Skeletal muscle satellite cell (primary cell): ENCODE results near the gene TAL1.
"Not testable (repeated sequence)": the region's sequence is repeated elsewhere in the genome, so short reads cannot be mapped to it uniquely, and the experiment has no call there.

Source experiments
- H3K27me3 ChIP-seq: 2 replicates; pipeline ENCODE4 v1.7.0; 2013; ENCODE audit warnings: low read length; ENCODE audit not compliant: control insufficient read depth, insufficient read depth
- H3K36me3 ChIP-seq: 2 replicates; pipeline ENCODE4 v1.7.0; 2013; ENCODE audit warnings: mild to moderate bottlenecking, control low read depth, low read length; ENCODE audit not compliant: insufficient read depth
- H3K4me1 ChIP-seq: 2 replicates; pipeline ENCODE4 v1.7.0; 2013; ENCODE audit warnings: low read length; ENCODE audit not compliant: control insufficient read depth, insufficient read depth
- H3K4me2 ChIP-seq: 2 replicates; pipeline ENCODE4 v1.7.0; 2013; ENCODE audit warnings: mild to moderate bottlenecking, low read length
- H3K4me3 ChIP-seq: 2 replicates; pipeline ENCODE4 v1.7.0; 2013; ENCODE audit warnings: low read length
- H3K9ac ChIP-seq: 2 replicates; pipeline ENCODE4 v1.7.0; 2013; ENCODE audit warnings: mild to moderate bottlenecking, low read depth, low read length, moderate library complexity
- H3K9me3 ChIP-seq: replicated peaks from 2 replicates; pipeline ENCODE4 v1.7.0; 2013; ENCODE audit warnings: mild to moderate bottlenecking, control low read depth, low read length

TAL1 gene

DNA sequence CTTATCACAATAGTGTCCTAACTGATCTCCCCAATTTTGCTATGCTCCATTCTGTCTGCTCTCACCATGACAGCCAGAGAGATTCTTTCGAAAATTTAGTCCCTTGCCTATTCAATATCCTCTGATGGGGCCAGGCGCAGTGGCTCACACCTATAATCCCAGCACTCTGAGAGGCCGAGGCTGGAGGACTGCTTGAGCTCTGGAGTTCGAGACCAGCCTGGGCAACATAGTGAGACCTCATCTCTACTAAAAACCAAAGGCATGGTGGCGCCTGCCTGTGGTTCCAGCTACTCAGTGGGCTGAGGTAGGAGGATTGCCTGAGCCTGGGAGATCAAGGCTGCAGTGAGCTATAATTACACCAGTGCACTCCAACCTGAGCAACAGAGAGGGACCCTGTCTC, 26.1 kb downstream of the TAL1 start:
- H3K27me3 ChIP-seq, result peaks cover 34% of the 10 kb centered on the region

GRCh38 chr1:47203504-47203903, 28.5 kb downstream of the TAL1 start:
- H3K4me2 ChIP-seq, H3K36me3 ChIP-seq, H3K9me3 ChIP-seq, H3K4me3 ChIP-seq, H3K4me1 ChIP-seq, H3K9ac ChIP-seq: not testable (repeated sequence)
- H3K27me3 ChIP-seq, result peaks cover 31% of the 10 kb centered on the region

More for the DNA sequence above, 26.1 kb downstream of the TAL1 start:
- H3K4me3 ChIP-seq, result no peak overlapping the region
- H3K9ac ChIP-seq, result no peak overlapping the region
- no peaks in the 10 kb centered on the region for H3K4me1 ChIP-seq
- no peak overlapping the region for H3K4me2 ChIP-seq
- H3K9me3 ChIP-seq, result no peaks in the 10 kb centered on the region
- H3K36me3 ChIP-seq, result no peaks in the 10 kb centered on the region

DNA sequence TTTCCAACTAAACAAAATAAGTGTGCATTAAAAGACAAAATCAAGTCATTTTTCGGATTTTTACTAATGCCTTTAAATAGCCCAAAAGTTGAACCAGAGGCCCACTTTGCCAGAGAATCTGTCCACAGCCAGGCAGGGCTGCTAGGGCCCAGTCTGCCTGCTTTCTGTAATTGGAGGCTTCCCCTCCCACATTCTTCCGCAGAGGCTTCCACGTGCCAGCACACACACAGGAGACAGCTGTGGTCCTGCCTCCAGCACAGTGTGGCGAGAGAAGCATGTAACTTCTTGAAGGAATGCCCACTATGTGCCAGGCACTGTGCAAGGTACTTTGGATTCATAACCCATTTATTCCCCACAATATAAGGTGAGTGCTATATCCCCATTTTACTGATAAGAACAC, 30.8 kb downstream of the TAL1 start:
- no peak overlapping the region for H3K9ac ChIP-seq
- H3K27me3 ChIP-seq, result peaks cover 32% of the 10 kb centered on the region
- H3K4me2 ChIP-seq, result no peak overlapping the region
- no peaks in the 10 kb centered on the region for H3K36me3 ChIP-seq
- H3K9me3 ChIP-seq, result no peaks in the 10 kb centered on the region
- H3K4me1 ChIP-seq, result no peaks in the 10 kb centered on the region
- no peak overlapping the region for H3K4me3 ChIP-seq

GRCh38 chr1:47198214-47198613, 33.8 kb downstream of the TAL1 start:
- Histone ChIP-seq H3K9ac (no peak overlapping the region), H3K4me3 (no peak overlapping the region), H3K4me2 (no peak overlapping the region), H3K9me3 (no peaks in the 10 kb centered on the region), H3K27me3 (peaks cover 34% of the 10 kb centered on the region), H3K36me3 (no peaks in the 10 kb centered on the region), H3K4me1 (no peaks in the 10 kb centered on the region)

DNA sequence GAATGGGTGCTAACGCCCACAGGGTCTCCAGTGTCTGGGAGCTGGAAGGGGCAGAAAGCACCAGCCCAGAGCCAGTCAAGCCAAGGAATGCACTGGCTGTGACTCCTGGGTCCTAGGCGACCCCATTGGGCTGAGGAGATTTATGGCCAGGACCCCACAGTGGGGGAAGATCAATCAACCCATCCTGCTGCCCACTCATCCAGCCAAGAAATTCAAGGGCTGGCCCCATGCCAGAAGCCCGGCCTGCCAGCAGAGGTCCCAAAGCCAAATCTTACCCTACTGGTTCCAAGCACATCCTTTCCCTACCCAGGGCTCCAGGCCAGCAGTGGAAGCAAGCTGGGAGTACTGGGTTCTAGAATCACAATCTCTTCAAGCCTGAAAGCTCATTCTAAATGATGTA, 35.4 kb downstream of the TAL1 start:
- Histone ChIP-seq H3K4me3 (no peak overlapping the region), H3K4me1 (no peaks in the 10 kb centered on the region), H3K9me3 (no peaks in the 10 kb centered on the region), H3K36me3 (no peaks in the 10 kb centered on the region), H3K27me3 (peaks cover 34% of the 10 kb centered on the region), H3K4me2 (no peak overlapping the region), H3K9ac (no peak overlapping the region)

DNA sequence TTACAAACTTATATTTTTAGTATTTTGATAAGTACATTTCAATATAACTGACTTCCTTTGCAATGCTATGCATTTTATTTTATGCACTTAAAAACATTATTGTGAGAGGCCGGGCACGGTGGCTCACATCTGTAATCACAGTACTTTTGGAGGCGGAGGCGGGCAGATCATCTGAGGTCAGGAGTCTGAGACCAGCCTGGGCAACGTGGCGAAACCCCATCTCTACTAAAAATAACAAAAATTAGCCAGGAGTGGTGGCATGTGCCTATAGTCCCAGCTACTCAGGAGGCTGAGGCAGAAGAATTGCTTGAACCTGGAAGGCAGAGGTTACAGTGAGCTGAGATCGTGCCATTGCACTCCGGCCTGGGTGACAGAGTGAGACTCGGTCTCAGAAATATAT, 36.0 kb downstream of the TAL1 start:
- H3K4me1 ChIP-seq, H3K9me3 ChIP-seq, H3K9ac ChIP-seq, H3K4me2 ChIP-seq, H3K36me3 ChIP-seq, H3K4me3 ChIP-seq: not testable (repeated sequence)
- H3K27me3 ChIP-seq, result peaks cover 29% of the 10 kb centered on the region

DNA sequence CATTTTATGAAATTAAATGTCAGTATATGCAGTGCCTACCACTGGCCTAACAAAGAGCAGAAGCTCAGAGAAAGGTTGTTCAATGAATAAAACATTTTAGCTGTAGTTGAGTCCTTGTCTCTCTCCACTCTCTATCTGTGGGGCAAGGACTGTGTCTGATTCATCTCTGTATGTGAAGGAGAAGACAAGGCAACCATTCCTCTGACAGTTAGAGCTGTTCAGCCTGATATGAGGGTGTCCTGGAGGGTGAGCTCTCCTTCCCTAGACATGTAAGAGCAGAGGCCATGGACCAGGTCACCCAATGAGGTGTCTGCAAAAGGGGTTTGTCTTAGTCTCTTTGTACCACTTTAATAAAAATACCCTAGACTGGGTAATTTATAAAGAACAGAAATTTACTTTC, 37.7 kb downstream of the TAL1 start:
- H3K4me2 ChIP-seq, result no peak overlapping the region
- no peak overlapping the region for H3K4me3 ChIP-seq
- H3K4me1 ChIP-seq, result peaks cover 10% of the 10 kb centered on the region
- no peaks in the 10 kb centered on the region for H3K9me3 ChIP-seq
- H3K9ac ChIP-seq, result no peak overlapping the region
- no peaks in the 10 kb centered on the region for H3K36me3 ChIP-seq
- H3K27me3 ChIP-seq, result peaks cover 28% of the 10 kb centered on the region

GRCh38 chr1:47193496-47193895, 38.5 kb downstream of the TAL1 start:
- H3K4me2 ChIP-seq, H3K9me3 ChIP-seq, H3K36me3 ChIP-seq, H3K4me3 ChIP-seq, H3K9ac ChIP-seq, H3K4me1 ChIP-seq: not testable (repeated sequence)
- H3K27me3 ChIP-seq, result peaks cover 20% of the 10 kb centered on the region

GRCh38 chr1:47192458-47193384, 39.3 kb downstream of the TAL1 start:
- H3K4me3 ChIP-seq, result no peak overlapping the region
- H3K27me3 ChIP-seq, result peaks cover 17% of the 10 kb centered on the region
- H3K4me1 ChIP-seq, result peaks cover 10% of the 10 kb centered on the region
- no peaks in the 10 kb centered on the region for H3K36me3 ChIP-seq
- no peaks in the 10 kb centered on the region for H3K9me3 ChIP-seq
- no peak overlapping the region for H3K4me2 ChIP-seq
- H3K9ac ChIP-seq, result no peak overlapping the region

- Histone ChIP-seq H3K36me3 (no peaks in the 10 kb centered on the region), H3K4me2 (no peak overlapping the region), H3K9me3 (no peaks in the 10 kb centered on the region), H3K27me3 (peaks cover 17% of the 10 kb centered on the region), H3K4me1 (peaks cover 10% of the 10 kb centered on the region), H3K9ac (no peak overlapping the region), H3K4me3 (no peak overlapping the region)
These were observed 40.0 kb downstream of the TAL1 start for GRCh38 chr1:47191940-47192457.

DNA sequence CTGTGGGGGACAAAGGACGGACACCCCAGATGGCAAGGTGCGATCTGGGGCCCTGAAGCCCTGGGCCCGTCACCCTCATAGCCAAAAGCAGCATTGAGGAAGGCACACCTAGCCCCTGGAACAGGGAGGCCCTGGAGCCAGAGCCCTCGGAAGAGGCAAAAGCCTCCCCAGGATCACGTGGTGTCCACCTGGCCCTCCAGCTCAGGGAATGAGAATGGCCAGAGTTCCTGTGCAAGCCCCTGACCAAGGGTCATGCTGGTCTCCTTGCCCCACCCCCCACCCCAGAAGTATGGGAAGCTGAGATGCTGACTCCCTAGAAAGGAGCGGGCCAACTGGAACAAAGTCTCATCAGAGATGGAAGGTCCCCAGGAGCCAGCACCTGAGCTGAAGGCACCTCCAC, 41.2 kb downstream of the TAL1 start:
- Histone ChIP-seq H3K9ac (no peak overlapping the region), H3K4me1 (peaks cover 10% of the 10 kb centered on the region), H3K4me3 (no peak overlapping the region), H3K4me2 (no peak overlapping the region), H3K9me3 (no peaks in the 10 kb centered on the region), H3K36me3 (no peaks in the 10 kb centered on the region), H3K27me3 (peaks cover 17% of the 10 kb centered on the region)

DNA sequence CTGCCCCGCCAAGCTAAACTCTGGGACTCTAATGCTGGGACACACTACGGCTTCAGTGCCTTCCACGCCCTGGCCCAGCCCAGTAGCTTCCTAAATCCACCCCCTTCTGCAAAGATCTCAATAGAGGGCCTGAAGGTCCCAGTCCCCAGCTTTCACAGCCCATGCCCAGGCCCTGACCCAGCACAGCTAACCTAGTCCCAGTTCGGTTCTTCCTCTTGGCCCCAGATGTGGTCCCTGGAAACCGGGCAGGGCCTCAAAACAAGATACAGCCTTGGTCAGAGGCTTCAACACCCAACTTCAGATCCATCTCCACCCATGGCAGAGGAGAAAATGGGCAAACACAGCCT, 41.5 kb downstream of the TAL1 start:
- Histone ChIP-seq H3K9ac (no peak overlapping the region), H3K4me2 (no peak overlapping the region), H3K4me1 (peaks cover 10% of the 10 kb centered on the region), H3K9me3 (no peaks in the 10 kb centered on the region), H3K36me3 (no peaks in the 10 kb centered on the region), H3K27me3 (peaks cover 17% of the 10 kb centered on the region), H3K4me3 (no peak overlapping the region)
